ENCODE results near the gene NTSR2. TPM values are rescaled to one million over a fixed set of nuclear protein-coding genes. Genes with fewer than 3 reads are reported as not detected.

NTSR2 gene
- total RNA-seq, 2 experiments from 2014 or later: not detected

DNA sequence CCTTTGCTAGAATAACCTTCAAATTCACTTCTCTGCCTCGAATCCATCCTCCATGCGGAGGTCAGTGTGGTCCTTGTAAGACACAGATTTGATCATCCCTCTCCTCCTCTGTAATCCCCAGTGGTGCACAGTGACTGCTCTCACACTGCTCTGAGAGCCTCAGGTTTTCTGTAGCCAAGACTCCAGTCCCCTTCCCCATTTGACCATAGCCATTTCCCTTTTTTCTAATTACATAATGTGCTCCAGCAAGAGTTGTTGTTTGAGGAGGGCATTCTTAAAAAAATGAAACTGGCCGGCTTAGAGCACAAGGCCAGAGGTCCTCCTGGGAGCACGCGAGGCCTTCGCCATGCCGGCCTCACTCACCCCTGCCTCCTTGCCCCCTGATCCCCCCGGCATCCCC lies 41.8 kb upstream of the NTSR2 start:
- no peaks in the 10 kb centered on the region for H3K9me2 ChIP-seq (ENCODE audit: insufficient read depth, low read length)
- H3K4me2 ChIP-seq (ENCODE audit: low read length): no peak overlapping the region
- no peak overlapping the region for H3K27ac ChIP-seq (ENCODE audit: low read depth, low read length, poor library complexity, severe bottlenecking)
- H3K4me3 ChIP-seq (ENCODE audit: low read depth, low read length, poor library complexity, severe bottlenecking): no peak overlapping the region
- H4K20me1 ChIP-seq (ENCODE audit: insufficient read depth, low read length): no peaks in the 10 kb centered on the region
- ChIA-PET CTCF (ENCODE audit: unreplicated experiment) (interaction anchor here (1.1 kb wide), 1 partner anchor 13 kb away, joined by 3 read pairs; no protein-coding TSS in a partner anchor), POLR2A (interaction anchor here (1.4 kb wide), 1 partner anchor 11 kb away, joined by 4 read pairs; no protein-coding TSS in a partner anchor)
- DNase-seq (ENCODE audit: low spot score): no peak
- H3K79me2 ChIP-seq (ENCODE audit: insufficient read depth, low read depth, low read length): no peaks in the 10 kb centered on the region
- H3K9me3 ChIP-seq (ENCODE audit: low read length): no peaks in the 10 kb centered on the region
- no TSS peak for BruUV-seq (replicated peaks)
- TF ChIP-seq EZH2phosphoT487 (IDR thresholded peaks at IDR 0.05; ENCODE audit: borderline replicate concordance, low read depth, low read length): no peak
- TF ChIP-seq, protein P1, sequence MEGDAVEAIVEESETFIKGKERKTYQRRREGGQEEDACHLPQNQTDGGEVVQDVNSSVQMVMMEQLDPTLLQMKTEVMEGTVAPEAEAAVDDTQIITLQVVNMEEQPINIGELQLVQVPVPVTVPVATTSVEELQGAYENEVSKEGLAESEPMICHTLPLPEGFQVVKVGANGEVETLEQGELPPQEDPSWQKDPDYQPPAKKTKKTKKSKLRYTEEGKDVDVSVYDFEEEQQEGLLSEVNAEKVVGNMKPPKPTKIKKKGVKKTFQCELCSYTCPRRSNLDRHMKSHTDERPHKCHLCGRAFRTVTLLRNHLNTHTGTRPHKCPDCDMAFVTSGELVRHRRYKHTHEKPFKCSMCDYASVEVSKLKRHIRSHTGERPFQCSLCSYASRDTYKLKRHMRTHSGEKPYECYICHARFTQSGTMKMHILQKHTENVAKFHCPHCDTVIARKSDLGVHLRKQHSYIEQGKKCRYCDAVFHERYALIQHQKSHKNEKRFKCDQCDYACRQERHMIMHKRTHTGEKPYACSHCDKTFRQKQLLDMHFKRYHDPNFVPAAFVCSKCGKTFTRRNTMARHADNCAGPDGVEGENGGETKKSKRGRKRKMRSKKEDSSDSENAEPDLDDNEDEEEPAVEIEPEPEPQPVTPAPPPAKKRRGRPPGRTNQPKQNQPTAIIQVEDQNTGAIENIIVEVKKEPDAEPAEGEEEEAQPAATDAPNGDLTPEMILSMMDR (conservative IDR thresholded peaks at IDR 0.05; ENCODE audit: low read length): no peak
- H3K36me3 ChIP-seq (ENCODE audit: insufficient read depth, low read length): no peaks in the 10 kb centered on the region
- intact Hi-C loops (cut with micrococcal nuclease; ENCODE audit: unreplicated experiment): no loop called here
- no peak overlapping the region for H2AFZ ChIP-seq (ENCODE audit: low read length)
- H3K4me1 ChIP-seq (ENCODE audit: insufficient read depth, low read length, poor library complexity, severe bottlenecking): peaks cover 3% of the 10 kb centered on the region

DNA sequence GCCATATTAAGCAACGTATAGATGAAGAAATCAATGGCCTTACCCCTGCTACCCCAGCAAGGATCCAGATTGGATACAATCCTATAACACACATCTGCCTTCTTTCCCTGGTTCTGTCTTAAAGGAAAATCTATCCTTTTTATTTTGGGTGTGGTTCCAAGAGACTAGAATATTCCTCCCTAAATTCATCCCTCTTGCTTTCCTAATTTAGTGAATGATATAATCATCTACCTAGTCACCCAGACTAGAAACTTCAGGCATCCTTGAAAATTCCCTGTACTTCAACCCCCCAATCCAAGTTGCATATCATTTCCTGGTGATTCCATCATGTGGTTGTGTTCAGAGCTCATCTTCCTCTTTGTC lies 41.3 kb upstream of the NTSR2 start:
- Histone ChIP-seq H3K36me3 (ENCODE audit: insufficient read depth, low read length) (no peaks in the 10 kb centered on the region), H3K9me2 (ENCODE audit: insufficient read depth, low read length) (no peaks in the 10 kb centered on the region), H3K27ac (ENCODE audit: low read depth, low read length, poor library complexity, severe bottlenecking) (no peak overlapping the region), H4K20me1 (ENCODE audit: insufficient read depth, low read length) (no peaks in the 10 kb centered on the region), H3K4me2 (ENCODE audit: low read length) (no peak overlapping the region), H3K9me3 (ENCODE audit: low read length) (no peaks in the 10 kb centered on the region), H3K4me1 (ENCODE audit: insufficient read depth, low read length, poor library complexity, severe bottlenecking) (no peaks in the 10 kb centered on the region), H2AFZ (ENCODE audit: low read length) (no peak overlapping the region), H3K4me3 (ENCODE audit: low read depth, low read length, poor library complexity, severe bottlenecking) (no peak overlapping the region), H3K79me2 (ENCODE audit: insufficient read depth, low read depth, low read length) (no peaks in the 10 kb centered on the region)
- BruUV-seq (replicated peaks): no TSS peak
- no peak for TF ChIP-seq EZH2phosphoT487 (IDR thresholded peaks at IDR 0.05; ENCODE audit: borderline replicate concordance, low read depth, low read length)
- TF ChIP-seq, protein P1 (conservative IDR thresholded peaks at IDR 0.05; ENCODE audit: low read length): no peak
- DNase-seq (ENCODE audit: low spot score): no peak
- ChIA-PET POLR2A (interaction anchor here (1.4 kb wide), 1 partner anchor 11 kb away, joined by 4 read pairs; no protein-coding TSS in a partner anchor), CTCF (ENCODE audit: unreplicated experiment) (no interaction called here)
- intact Hi-C loops (cut with micrococcal nuclease; ENCODE audit: unreplicated experiment): no loop called here

DNA sequence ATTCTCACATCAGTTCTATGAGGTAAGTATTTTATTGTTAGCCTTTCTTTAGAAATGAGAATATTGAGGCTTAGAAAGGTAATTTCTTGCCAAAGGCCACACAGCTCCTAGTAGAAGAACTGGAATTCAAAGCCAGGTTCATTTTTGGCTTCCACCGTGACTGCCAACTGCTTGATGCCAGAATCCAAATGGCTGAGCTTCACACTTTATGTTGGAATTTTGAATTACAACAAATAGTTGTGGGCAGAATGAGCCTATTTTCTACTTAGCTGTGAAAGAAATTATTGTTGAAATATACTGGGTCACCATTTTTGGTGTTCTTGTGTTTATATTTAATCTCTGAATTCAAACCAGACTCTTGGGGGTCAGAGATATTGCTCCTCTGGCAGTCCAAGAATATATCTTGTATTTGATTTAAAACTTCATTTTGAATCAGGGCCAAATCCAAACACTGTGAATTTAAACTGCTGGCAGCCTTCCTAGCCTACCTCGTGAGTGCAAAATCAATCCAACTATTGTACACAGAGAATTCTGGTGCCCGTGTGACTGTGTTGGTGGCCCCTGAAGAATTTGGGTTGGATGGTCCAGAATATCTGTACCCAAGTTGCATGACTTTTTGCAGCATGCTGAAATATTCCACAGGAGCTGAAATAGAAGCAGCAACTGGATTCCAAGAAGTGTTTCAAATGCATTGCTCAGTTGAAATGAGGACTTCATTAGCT lies 40.8 kb upstream of the NTSR2 start:
- Histone ChIP-seq H3K36me3 (ENCODE audit: insufficient read depth, low read length) (no peaks in the 10 kb centered on the region), H2AFZ (ENCODE audit: low read length) (no peak overlapping the region), H3K27ac (ENCODE audit: low read depth, low read length, poor library complexity, severe bottlenecking) (no peak overlapping the region), H3K4me3 (ENCODE audit: low read depth, low read length, poor library complexity, severe bottlenecking) (no peak overlapping the region), H3K9me2 (ENCODE audit: insufficient read depth, low read length) (no peaks in the 10 kb centered on the region), H3K4me1 (ENCODE audit: insufficient read depth, low read length, poor library complexity, severe bottlenecking) (no peaks in the 10 kb centered on the region), H3K9me3 (ENCODE audit: low read length) (no peaks in the 10 kb centered on the region), H4K20me1 (ENCODE audit: insufficient read depth, low read length) (no peaks in the 10 kb centered on the region), H3K4me2 (ENCODE audit: low read length) (no peak overlapping the region), H3K79me2 (ENCODE audit: insufficient read depth, low read depth, low read length) (no peaks in the 10 kb centered on the region)
- ChIA-PET CTCF (ENCODE audit: unreplicated experiment) (no interaction called here), POLR2A (interaction anchor here (1.4 kb wide), 1 partner anchor 10 kb away, joined by 4 read pairs; no protein-coding TSS in a partner anchor)
- no TSS peak for BruUV-seq (replicated peaks)
- TF ChIP-seq, protein P1 (conservative IDR thresholded peaks at IDR 0.05; ENCODE audit: low read length): no peak
- no peak for TF ChIP-seq EZH2phosphoT487 (IDR thresholded peaks at IDR 0.05; ENCODE audit: borderline replicate concordance, low read depth, low read length)
- intact Hi-C loops (cut with micrococcal nuclease; ENCODE audit: unreplicated experiment): no loop called here
- no peak for DNase-seq (ENCODE audit: low spot score)

Measured in OCI-LY7 (cell line).